Right renal cortex interstitium (tissue), 3 donors: ENCODE data around the gene MIDN. TPM values are rescaled to one million over a fixed set of nuclear protein-coding genes. Genes with fewer than 3 reads are reported as not detected.

ENCODE experiments used
- DNase-seq, 3 donors: peaks; one replicate each; pipeline ENCODE4 v3.0.0-alpha.2; 2013; ENCODE audit warnings: low read depth in 3 of 3, low spot score in 2 of 3
- polyA plus RNA-seq, 3 donors: library from polyadenylated mRNA; unstranded; fragments of 120-200 nt; gene quantifications; one replicate each; pipeline ENCODE4 v1.2.1, GENCODE V29; 2013; ENCODE audit not compliant: insufficient read length in 3 of 3

MIDN gene
- polyA plus RNA-seq, 3 donors = 38.0 to 41.7 (median 39.3) TPM

- DNase-seq = no peak
Observed at GRCh38 chr19:1307755-1308303, 59.4 kb downstream of the MIDN start.

- no peak for DNase-seq
Observed at GRCh38 chr19:1308718-1309117, 60.3 kb downstream of the MIDN start.

Other genes starting within 250 kb of the MIDN start
- under 1 TPM; 0.37 to 0.38 (median 0.37) TPM for gene GRIN3B, start 248.2 kb upstream of the MIDN start, polyA plus RNA-seq
- 100 to 1,000 TPM in 1 of 3 donors, 10 to 100 TPM in 2; 86.9 to 103 (median 93.5) TPM for gene TMEM259, start 227.5 kb upstream of the MIDN start, polyA plus RNA-seq
- not detected for gene RNU6-2, start 227.1 kb upstream of the MIDN start, polyA plus RNA-seq
- 100 to 1,000 TPM; 151 to 175 (median 158) TPM for gene CNN2, start 222.0 kb upstream of the MIDN start, polyA plus RNA-seq
- 1 to 10 TPM; 6.1 to 6.6 (median 6.5) TPM for gene ABCA7, start 208.5 kb upstream of the MIDN start, polyA plus RNA-seq
- 10 to 100 TPM in 1 of 3 donors, 1 to 10 TPM in 2; 7.2 to 10.6 (median 9.1) TPM for gene ARHGAP45, start 181.4 kb upstream of the MIDN start, polyA plus RNA-seq
- 100 to 1,000 TPM; 128 to 161 (median 143) TPM for gene POLR2E, start 153.2 kb upstream of the MIDN start, polyA plus RNA-seq
- 100 to 1,000 TPM; 211 to 268 (median 248) TPM for gene GPX4, start 144.6 kb upstream of the MIDN start, polyA plus RNA-seq
- gene SBNO2, start 74.3 kb upstream of the MIDN start, polyA plus RNA-seq = 10 to 100 TPM; 13.4 to 15.6 (median 14.6) TPM
- 10 to 100 TPM; 55.4 to 60.2 (median 60.1) TPM for gene STK11, start 42.8 kb upstream of the MIDN start, polyA plus RNA-seq
- gene CBARP, start 10.6 kb upstream of the MIDN start, polyA plus RNA-seq = 1 to 10 TPM in 1 of 3 donors, under 1 TPM in 2; 0.78 to 1.8 (median 0.90) TPM
- gene ATP5F1D, start 6.8 kb upstream of the MIDN start, polyA plus RNA-seq = 10 to 100 TPM; 65.9 to 89.4 (median 78.9) TPM
- 100 to 1,000 TPM; 737 to 892 (median 800) TPM for gene CIRBP, start 20.7 kb downstream of the MIDN start, polyA plus RNA-seq
- gene FAM174C, start 26.9 kb downstream of the MIDN start, polyA plus RNA-seq = 10 to 100 TPM; 12.7 to 17.3 (median 14.5) TPM
- 1 to 10 TPM; 1.3 to 2.1 (median 1.3) TPM for gene EFNA2, start 37.3 kb downstream of the MIDN start, polyA plus RNA-seq
- 10 to 100 TPM; 40.1 to 50.2 (median 42.7) TPM for gene NDUFS7, start 135.3 kb downstream of the MIDN start, polyA plus RNA-seq
- 10 to 100 TPM; 22.2 to 25.9 (median 25.8) TPM for gene GAMT, start 153.0 kb downstream of the MIDN start, polyA plus RNA-seq
- gene DAZAP1, start 159.0 kb downstream of the MIDN start, polyA plus RNA-seq = 10 to 100 TPM; 69.2 to 70.7 (median 69.7) TPM
- 100 to 1,000 TPM; 540 to 667 (median 584) TPM for gene RPS15, start 189.8 kb downstream of the MIDN start, polyA plus RNA-seq
- 1 to 10 TPM in 2 of 3 donors, under 1 TPM in 1; 0.86 to 1.1 (median 1.0) TPM for gene APC2, start 201.5 kb downstream of the MIDN start, polyA plus RNA-seq
- 10 to 100 TPM; 17.4 to 21.2 (median 18.5) TPM for gene C19orf25, start 230.6 kb downstream of the MIDN start, polyA plus RNA-seq
- gene PCSK4, start 241.8 kb downstream of the MIDN start, polyA plus RNA-seq = 1 to 10 TPM; 2.7 to 4.4 (median 3.3) TPM
- 10 to 100 TPM in 2 of 3 donors, 1 to 10 TPM in 1; 9.0 to 16.3 (median 13.3) TPM for gene REEP6, start 242.6 kb downstream of the MIDN start, polyA plus RNA-seq